Astrocyte of the cerebellum (primary cell): ENCODE results near the gene AQP12B.
"Not testable (repeated sequence)": the region's sequence is repeated elsewhere in the genome, so short reads cannot be mapped to it uniquely, and the experiment has no call there.

Source experiments
- DNase-seq: peaks from one replicate; pipeline ENCODE4 v3.0.0-alpha.2; 2011; ENCODE audit warnings: low read depth
- H3K4me3 ChIP-seq: 2 replicates; pipeline ENCODE4 v1.5.1; 2011; ENCODE audit warnings: mild to moderate bottlenecking, low read depth, low read length, moderate library complexity
- in situ Hi-C: cut with HindIII; loops from 2 replicates; pipeline ENCODE4 v1.10.0; 2017; ENCODE audit warnings: low sequenced_read_pairs
- TF ChIP-seq, protein P1 (sequence below): IDR thresholded peaks from 2 replicates; pipeline ENCODE4 v1.5.1; 2012; ENCODE audit warnings: low read length, low read depth, moderate library complexity, mild to moderate bottlenecking; ENCODE audit errors: missing control alignments

The AQP12B gene

DNA sequence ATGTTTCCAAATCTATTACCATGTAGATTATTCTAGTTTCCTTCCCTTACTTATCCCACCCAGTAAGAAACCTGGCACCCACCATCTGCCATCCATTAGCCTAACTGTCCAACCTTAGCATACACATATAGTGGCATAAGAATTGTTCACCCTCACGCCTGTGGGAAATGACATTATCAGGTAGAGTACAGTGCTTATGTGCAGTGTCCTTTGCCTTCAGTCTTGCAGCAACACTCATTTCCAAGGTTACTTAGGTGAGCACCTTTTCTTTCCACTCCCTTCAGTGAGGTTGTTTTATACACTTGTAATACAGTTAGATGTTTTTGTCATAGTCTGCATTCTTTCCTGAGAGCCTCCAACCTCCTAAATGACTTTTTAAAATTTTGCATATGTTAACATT lies 18.1 kb downstream of the AQP12B start:
- in situ Hi-C loops = no loop called here
- DNase-seq = no peak
- TF ChIP-seq, protein P1, sequence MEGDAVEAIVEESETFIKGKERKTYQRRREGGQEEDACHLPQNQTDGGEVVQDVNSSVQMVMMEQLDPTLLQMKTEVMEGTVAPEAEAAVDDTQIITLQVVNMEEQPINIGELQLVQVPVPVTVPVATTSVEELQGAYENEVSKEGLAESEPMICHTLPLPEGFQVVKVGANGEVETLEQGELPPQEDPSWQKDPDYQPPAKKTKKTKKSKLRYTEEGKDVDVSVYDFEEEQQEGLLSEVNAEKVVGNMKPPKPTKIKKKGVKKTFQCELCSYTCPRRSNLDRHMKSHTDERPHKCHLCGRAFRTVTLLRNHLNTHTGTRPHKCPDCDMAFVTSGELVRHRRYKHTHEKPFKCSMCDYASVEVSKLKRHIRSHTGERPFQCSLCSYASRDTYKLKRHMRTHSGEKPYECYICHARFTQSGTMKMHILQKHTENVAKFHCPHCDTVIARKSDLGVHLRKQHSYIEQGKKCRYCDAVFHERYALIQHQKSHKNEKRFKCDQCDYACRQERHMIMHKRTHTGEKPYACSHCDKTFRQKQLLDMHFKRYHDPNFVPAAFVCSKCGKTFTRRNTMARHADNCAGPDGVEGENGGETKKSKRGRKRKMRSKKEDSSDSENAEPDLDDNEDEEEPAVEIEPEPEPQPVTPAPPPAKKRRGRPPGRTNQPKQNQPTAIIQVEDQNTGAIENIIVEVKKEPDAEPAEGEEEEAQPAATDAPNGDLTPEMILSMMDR = no peak

DNA sequence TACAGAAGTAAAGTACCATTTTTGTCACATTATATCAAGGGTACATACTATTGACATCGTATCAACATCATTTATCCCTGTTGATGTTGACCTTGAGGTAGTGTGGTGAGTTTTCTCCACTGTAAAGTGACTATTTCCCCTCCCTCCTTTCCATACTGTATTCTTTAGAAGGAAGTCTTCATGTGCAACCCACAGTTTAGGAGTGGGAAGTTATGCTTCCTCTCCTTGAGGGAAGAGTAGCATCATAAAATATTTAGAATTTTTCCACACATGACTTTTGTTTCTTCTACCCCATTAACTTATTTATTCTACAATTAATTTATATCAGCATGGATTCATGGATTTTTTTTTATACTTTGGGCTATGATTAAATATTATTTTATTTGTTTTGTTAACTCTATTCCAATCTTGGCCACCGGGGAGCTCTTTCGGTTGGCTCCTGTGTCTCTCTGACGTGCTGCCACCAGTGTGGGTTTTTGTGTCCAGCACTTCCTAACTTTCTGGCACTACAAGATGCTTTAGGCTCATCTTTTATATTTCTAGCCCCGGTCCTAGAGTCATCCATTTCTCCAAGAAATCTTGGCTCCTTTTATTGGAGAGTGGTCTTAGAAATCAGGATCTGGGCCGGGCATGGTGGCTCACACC lies 19.0 kb downstream of the AQP12B start:
- no peak for DNase-seq
- in situ Hi-C loops = no loop called here
- no peak overlapping the region for H3K4me3 ChIP-seq
- TF ChIP-seq, protein P1 = peak; percentile 11

More for the DNA sequence above, 18.1 kb downstream of the AQP12B start:
- H3K4me3 ChIP-seq = no peak overlapping the region

DNA sequence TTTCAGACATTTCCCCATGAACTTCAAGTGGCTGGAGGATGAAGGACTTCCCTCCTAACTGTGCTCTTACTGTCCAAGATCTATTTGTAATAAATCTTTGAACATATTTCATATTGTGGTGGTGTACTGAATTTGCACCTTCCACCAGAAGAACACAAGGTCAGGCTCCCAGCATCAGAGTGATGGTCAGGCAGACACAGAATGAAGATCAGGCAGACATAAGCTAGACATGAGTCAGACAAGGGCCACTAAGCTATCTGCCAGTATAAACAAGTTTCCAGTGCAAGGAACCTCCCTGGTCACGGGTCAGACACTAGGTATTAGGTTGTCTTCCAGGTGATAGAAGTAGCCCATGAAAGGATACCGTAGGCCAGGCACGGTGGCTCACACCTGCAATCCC lies 20.0 kb downstream of the AQP12B start:
- in situ Hi-C loops = no loop called here
- no peak overlapping the region for H3K4me3 ChIP-seq
- no peak for DNase-seq
- TF ChIP-seq, protein P1 = no peak

DNA sequence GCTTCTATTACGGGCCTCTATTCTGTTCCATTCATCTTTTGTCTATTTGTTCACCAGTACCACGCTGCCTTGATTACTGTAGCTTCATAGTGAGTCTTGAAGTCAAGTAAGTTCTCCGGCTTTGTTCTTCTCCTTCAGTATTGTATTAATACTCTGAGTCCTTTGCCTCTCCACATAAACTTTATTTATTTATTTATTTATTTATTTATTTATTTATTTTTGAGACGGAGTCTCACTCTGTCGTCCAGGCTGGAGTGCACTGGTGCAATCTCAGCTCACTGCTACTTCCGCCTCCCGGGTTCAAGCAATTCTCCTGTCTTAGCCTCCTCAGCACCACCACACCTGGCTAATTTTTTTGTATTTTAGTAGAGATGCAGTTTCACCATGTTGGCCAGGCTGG lies 22.8 kb downstream of the AQP12B start:
- in situ Hi-C loops, H3K4me3 ChIP-seq, DNase-seq: not testable (repeated sequence)

DNA sequence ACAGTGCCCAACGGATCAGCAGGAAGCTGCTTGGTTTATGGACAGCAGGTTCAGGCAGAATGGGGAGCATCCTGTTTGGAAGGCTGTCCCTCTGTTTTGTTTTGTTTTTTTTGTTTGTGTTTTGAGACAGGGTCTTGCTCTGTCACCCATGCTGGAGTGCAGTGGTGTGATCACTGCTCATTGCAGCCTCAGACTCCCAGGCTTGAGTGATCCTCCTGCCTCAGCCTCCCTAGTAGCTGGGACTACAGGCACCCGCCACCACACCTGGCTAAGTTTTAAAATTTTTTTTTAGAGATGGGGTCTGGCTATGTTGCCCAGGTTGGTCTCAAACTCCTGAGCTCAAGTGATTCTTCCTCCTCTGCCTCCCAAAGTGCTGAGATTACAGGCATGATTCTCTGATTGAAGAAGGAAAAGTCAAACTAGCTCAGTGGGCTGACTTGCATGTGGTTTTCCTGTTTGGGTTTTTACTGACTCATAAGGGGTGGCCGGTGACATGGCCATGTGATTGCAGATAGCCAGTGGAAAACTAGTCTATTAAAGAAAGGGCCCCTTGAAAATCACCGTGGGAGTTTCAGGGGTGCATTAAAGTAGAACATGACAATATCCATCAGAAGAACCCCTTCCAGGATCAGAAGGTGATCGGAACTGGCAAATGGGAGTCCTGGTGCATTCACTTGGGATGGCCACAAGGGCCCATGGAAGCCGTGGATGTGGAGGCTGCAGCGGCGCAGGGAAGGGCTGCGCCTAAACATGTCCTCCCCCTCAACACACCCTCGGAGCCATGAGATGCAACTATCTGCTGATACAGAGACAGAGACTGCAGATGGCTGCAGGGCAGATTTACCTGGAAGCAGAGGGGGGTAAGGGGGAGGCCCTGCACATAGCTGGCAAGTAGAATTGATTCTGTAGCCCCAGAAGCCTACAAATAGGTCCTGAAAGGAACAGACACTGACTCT lies 26.5 kb downstream of the AQP12B start:
- no peak overlapping the region for H3K4me3 ChIP-seq
- no peak for DNase-seq
- TF ChIP-seq, protein P1 = no peak
- in situ Hi-C loops = no loop called here

DNA sequence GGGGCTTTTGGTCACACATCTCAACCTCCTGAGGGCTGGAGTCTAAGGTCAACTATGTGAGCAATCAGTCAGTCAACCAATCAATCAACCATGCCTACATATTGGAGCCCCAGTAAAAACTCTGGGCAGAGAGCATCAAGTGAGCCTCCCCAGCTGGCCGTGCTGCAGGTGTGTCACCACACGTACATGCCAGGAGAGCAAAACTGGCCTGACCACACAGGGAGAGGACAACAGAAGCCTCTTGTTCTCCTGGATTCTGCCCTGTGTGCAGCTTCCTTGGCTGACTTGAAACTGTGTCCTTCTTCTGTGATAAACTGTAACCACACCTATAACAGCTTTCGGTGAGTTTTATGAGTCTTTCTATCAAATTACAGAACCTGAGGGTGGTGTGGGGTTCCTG lies 31.5 kb downstream of the AQP12B start:
- H3K4me3 ChIP-seq = no peak overlapping the region
- in situ Hi-C loops = no loop called here
- no peak for DNase-seq
- TF ChIP-seq, protein P1 = no peak
